WTC11 (cell line): Measurements from ENCODE around the gene ANTXR1. TPM values are rescaled to one million over a fixed set of nuclear protein-coding genes. Genes with fewer than 3 reads are reported as not detected.

Experiments
- ATAC-seq: fragments of 200-7000 bp; cut with Tn5 transposase; 2 replicates; pipeline ENCODE4 v1.10.0; 2021; ENCODE audit warnings: mild to moderate bottlenecking, moderate library complexity
- CTCF ChIA-PET: fragments of 300-600 bp; sonication (Branson Sonifier 250); formaldehyde crosslinking; loops from one replicate; lab custom pipeline; 2021; ENCODE audit warnings: antibody characterized with exemption; lab: Charles Lee
- POLR2A ChIA-PET: fragments of 350-600 bp; sonication (Branson Sonifier 250); formaldehyde crosslinking; loops from one replicate; lab custom pipeline; 2021; ENCODE audit warnings: antibody characterized with exemption; lab: Charles Lee
- DNase-seq: peaks from one replicate; pipeline ENCODE4 v3.0.0; 2021; ENCODE audit warnings: low spot score
- H3K27ac Mint-ChIP-seq: 2 replicates; pipeline ENCODE4 v1.8.0; 2021; ENCODE audit warnings: mixed read lengths
- H3K27me3 Mint-ChIP-seq: 2 replicates; pipeline ENCODE4 v1.8.0; 2021; ENCODE audit warnings: low read depth, mild to moderate bottlenecking, moderate library complexity, mixed read lengths
- H3K36me3 Mint-ChIP-seq: 2 replicates; pipeline ENCODE4 v1.8.0; 2021; ENCODE audit warnings: mixed read lengths
- H3K4me1 Mint-ChIP-seq: 2 replicates; pipeline ENCODE4 v1.8.0; 2022; ENCODE audit warnings: mixed read lengths
- H3K4me3 Mint-ChIP-seq: 2 replicates; pipeline ENCODE4 v1.8.0; 2021; ENCODE audit warnings: mild to moderate bottlenecking, moderate library complexity, mixed read lengths
- H3K9me3 Mint-ChIP-seq: 2 replicates; pipeline ENCODE4 v1.8.0; 2021; ENCODE audit warnings: mixed read lengths
- AR ChIP-seq: fragments of 250-450 bp; sonication (Bioruptor Pico); IDR thresholded peaks from 2 replicates; pipeline ENCODE4 v1.9.0; 2021; ENCODE audit warnings: mild to moderate bottlenecking
- CDX4 ChIP-seq: fragments of 250-450 bp; sonication (Bioruptor Pico); IDR thresholded peaks from 2 replicates; pipeline ENCODE4 v1.9.0; 2021; ENCODE audit warnings: moderate library complexity, mild to moderate bottlenecking, inconsistent platforms, borderline replicate concordance
- CREM ChIP-seq: sonication (generic); formaldehyde crosslinking; IDR thresholded peaks from 2 replicates; pipeline ENCODE4 v1.8.1; 2022; ENCODE audit warnings: mild to moderate bottlenecking, missing genetic modification reagents, moderate library complexity
- ERG ChIP-seq: fragments of 250-450 bp; sonication (Bioruptor Pico); IDR thresholded peaks from 2 replicates; pipeline ENCODE4 v1.8.0; 2021; ENCODE audit warnings: mild to moderate bottlenecking
- GRHL2 ChIP-seq: fragments of 250-450 bp; sonication (Bioruptor Pico); IDR thresholded peaks from 2 replicates; pipeline ENCODE4 v1.8.0; 2022; ENCODE audit warnings: mild to moderate bottlenecking, moderate library complexity; ENCODE audit not compliant: insufficient replicate concordance, severe bottlenecking
- HMGA2 ChIP-seq: fragments of 250-450 bp; sonication (Bioruptor Pico); IDR thresholded peaks from 2 replicates; pipeline ENCODE4 v1.4.0; 2021; ENCODE audit warnings: mild to moderate bottlenecking, moderate library complexity
- MLX ChIP-seq: sonication (generic); formaldehyde crosslinking; IDR thresholded peaks from 2 replicates; pipeline ENCODE4 v1.8.1; 2023; ENCODE audit warnings: mild to moderate bottlenecking, missing genetic modification reagents, moderate library complexity
- NFATC4 ChIP-seq: fragments of 250-450 bp; sonication (Bioruptor Pico); IDR thresholded peaks from 2 replicates; pipeline ENCODE4 v1.9.0; 2021; ENCODE audit warnings: mild to moderate bottlenecking
- NFYB ChIP-seq: sonication (generic); formaldehyde crosslinking; conservative IDR thresholded peaks from 2 replicates; pipeline ENCODE4 v1.8.0; 2022; ENCODE audit warnings: low read depth, missing genetic modification reagents
- NR1H2 ChIP-seq: sonication (generic); formaldehyde crosslinking; IDR thresholded peaks from 2 replicates; pipeline ENCODE4 v1.9.0; 2021; ENCODE audit warnings: mild to moderate bottlenecking, moderate library complexity, missing genetic modification reagents
- SP1 ChIP-seq: sonication (generic); formaldehyde crosslinking; conservative IDR thresholded peaks from 2 replicates; pipeline ENCODE4 v1.8.1; 2022; ENCODE audit warnings: missing genetic modification reagents
- STAT6 ChIP-seq: sonication (generic); formaldehyde crosslinking; conservative IDR thresholded peaks from 2 replicates; pipeline ENCODE4 v1.8.1; 2023; ENCODE audit warnings: mild to moderate bottlenecking, low read depth, missing genetic modification reagents, moderate library complexity
- TCF7 ChIP-seq: sonication (generic); formaldehyde crosslinking; IDR thresholded peaks from 2 replicates; pipeline ENCODE4 v1.8.0; 2022; ENCODE audit warnings: mild to moderate bottlenecking, low read depth, missing genetic modification reagents, moderate library complexity
- TEAD4 ChIP-seq: sonication (generic); formaldehyde crosslinking; IDR thresholded peaks from 2 replicates; pipeline ENCODE4 v1.8.0; 2022; ENCODE audit warnings: mild to moderate bottlenecking, missing genetic modification reagents
- USF1 ChIP-seq: sonication (generic); formaldehyde crosslinking; IDR thresholded peaks from 2 replicates; pipeline ENCODE4 v1.8.0; 2022; ENCODE audit warnings: mild to moderate bottlenecking, missing genetic modification reagents
- ZBTB43 ChIP-seq: sonication (generic); formaldehyde crosslinking; IDR thresholded peaks from 2 replicates; pipeline ENCODE4 v1.8.1; 2023; ENCODE audit warnings: mild to moderate bottlenecking, missing genetic modification reagents
- ZNF317 ChIP-seq: sonication (generic); formaldehyde crosslinking; IDR thresholded peaks from 2 replicates; pipeline ENCODE4 v1.8.1; 2023; ENCODE audit warnings: low read depth, mild to moderate bottlenecking, moderate library complexity, missing genetic modification reagents, borderline replicate concordance
- ZNF512 ChIP-seq: sonication (generic); formaldehyde crosslinking; IDR thresholded peaks from 2 replicates; pipeline ENCODE4 v1.8.1; 2022; ENCODE audit warnings: missing genetic modification reagents, borderline replicate concordance
- ZNF671 ChIP-seq: fragments of 250-450 bp; sonication (Bioruptor Pico); IDR thresholded peaks from 2 replicates; pipeline ENCODE4 v1.8.0; 2021; ENCODE audit warnings: mild to moderate bottlenecking
- ZSCAN18 ChIP-seq: fragments of 250-450 bp; sonication (Bioruptor Pico); IDR thresholded peaks from 2 replicates; pipeline ENCODE4 v2.1.2; 2022; ENCODE audit warnings: mild to moderate bottlenecking, moderate library complexity
- total RNA-seq: library from RNA; stranded (reverse); gene quantifications from 3 replicates; pipeline ENCODE4 v1.2.3, GENCODE V29; 2021

Gene ANTXR1
- total RNA-seq, 1 experiment from 2014 or later: 30.0 TPM

- TF ChIP-seq TEAD4 (no peak), CDX4 (CRISPR knock-in tag) (no peak), AR (CRISPR knock-in tag) (no peak), USF1 (no peak), NFATC4 (no peak), CREM (CRISPR knock-in tag) (no peak), ERG (CRISPR knock-in tag) (no peak), ZBTB43 (CRISPR knock-in tag) (no peak)
Measured at GRCh38 chr2:69080071-69080470, 67.1 kb downstream of the ANTXR1 start (continued).

- no peak for DNase-seq
- ChIA-PET POLR2A (no interaction called here), CTCF (no interaction called here)
- H3K9me3 Mint-ChIP-seq: no peaks in the 10 kb centered on the region
- no peak overlapping the region for H3K27ac Mint-ChIP-seq
- peaks cover 18% of the 10 kb centered on the region for H3K4me1 Mint-ChIP-seq
- no peak for ATAC-seq
- H3K36me3 Mint-ChIP-seq: peaks cover 19% of the 10 kb centered on the region
- H3K27me3 Mint-ChIP-seq: no peaks in the 10 kb centered on the region
- H3K4me3 Mint-ChIP-seq: no peak overlapping the region
- TF ChIP-seq SP1 (no peak), ZSCAN18 (CRISPR knock-in tag) (no peak), NFYB (CRISPR knock-in tag) (no peak), ZNF512 (CRISPR knock-in tag) (no peak), GRHL2 (CRISPR knock-in tag) (no peak), ZNF671 (CRISPR knock-in tag) (no peak), NR1H2 (no peak), TCF7 (CRISPR knock-in tag) (no peak), MLX (CRISPR knock-in tag) (no peak), STAT6 (CRISPR knock-in tag) (no peak), ZNF317 (CRISPR knock-in tag) (no peak), HMGA2 (CRISPR knock-in tag) (no peak), CREM (CRISPR knock-in tag) (no peak)
Measured at GRCh38 chr2:69081001-69081580, 68.1 kb downstream of the ANTXR1 start.
